Activated CD8-positive, alpha-beta T cell treated with anti-CD3 and anti-CD28 coated beads, Interleukin-2, amount 10 ng/mL, durations not matched to agents 7 days and 5 days (primary cell): ENCODE measurements around the gene MAP1LC3C. TPM values are rescaled to one million over a fixed set of nuclear protein-coding genes. Genes with fewer than 3 reads are reported as not detected.

Experiments used
- ATAC-seq: fragments of 150-1000 bp; cut with Tn5 transposase; one replicate; pipeline ENCODE4 v1.10.0; 2021; ENCODE audit warnings: moderate library complexity
- CTCF ChIA-PET: fragments of 350-600 bp; sonication (Branson Sonifier 250); formaldehyde crosslinking; loops from one replicate; lab custom pipeline; 2021; ENCODE audit warnings: antibody characterized with exemption; lab: Charles Lee
- POLR2A ChIA-PET: fragments of 350-600 bp; sonication (Branson Sonifier 250); formaldehyde crosslinking; loops from one replicate; lab custom pipeline; 2021; ENCODE audit warnings: antibody characterized with exemption; lab: Charles Lee
- DNase-seq: peaks from one replicate; pipeline ENCODE4 v3.0.0-alpha.2; 2020
- H3K27ac Mint-ChIP-seq: one replicate; pipeline ENCODE4 v1.8.0; 2021; ENCODE audit warnings: mild to moderate bottlenecking, mixed read lengths
- H3K27me3 Mint-ChIP-seq: one replicate; pipeline ENCODE4 v1.8.0; 2021; ENCODE audit warnings: low read depth, mixed read lengths
- H3K36me3 Mint-ChIP-seq: one replicate; pipeline ENCODE4 v1.8.0; 2021; ENCODE audit warnings: low read depth, mixed read lengths
- H3K4me1 Mint-ChIP-seq: one replicate; pipeline ENCODE4 v1.8.0; 2021; ENCODE audit warnings: low read depth, mixed read lengths
- H3K4me3 Mint-ChIP-seq: one replicate; pipeline ENCODE4 v1.8.0; 2021; ENCODE audit warnings: mild to moderate bottlenecking, mixed read lengths
- H3K9me3 Mint-ChIP-seq: one replicate; pipeline ENCODE4 v1.8.0; 2022; ENCODE audit warnings: mixed read lengths; ENCODE audit not compliant: insufficient read depth
- total RNA-seq, 2 experiments: library from RNA; stranded (reverse); gene quantifications; one replicate each; pipeline ENCODE4 v1.2.3, GENCODE V29; 2021

The MAP1LC3C gene
- total RNA-seq, 2 experiments from 2014 or later = not detected

GRCh38 chr1:241950390-241950789, 48.5 kb downstream of the MAP1LC3C start:
- Mint-ChIP-seq H3K4me3 (no peak overlapping the region), H3K27ac (no peak overlapping the region), H3K4me1 (no peaks in the 10 kb centered on the region), H3K27me3 (no peaks in the 10 kb centered on the region), H3K36me3 (no peaks in the 10 kb centered on the region), H3K9me3 (no peaks in the 10 kb centered on the region)
- ATAC-seq = no peak
- DNase-seq = no peak
- ChIA-PET CTCF (no interaction called here), POLR2A (interaction anchor here (1.1 kb wide), 1 partner anchor 26 kb away, joined by 3 read pairs; no protein-coding TSS in a partner anchor)

- Mint-ChIP-seq H3K4me3 (no peak overlapping the region), H3K4me1 (no peaks in the 10 kb centered on the region), H3K27ac (no peak overlapping the region), H3K27me3 (no peaks in the 10 kb centered on the region), H3K36me3 (no peaks in the 10 kb centered on the region), H3K9me3 (no peaks in the 10 kb centered on the region)
- DNase-seq = no peak
- POLR2A ChIA-PET = no interaction called here
- CTCF ChIA-PET = no interaction called here
- ATAC-seq = no peak
These were observed 51.5 kb downstream of the MAP1LC3C start for GRCh38 chr1:241947354-241947753.

Other genes with a start within 250 kb of the MAP1LC3C start
- 10 to 100 TPM; 48.2 to 50.0 TPM for gene EXO1, start 150.9 kb downstream of the MAP1LC3C start, total RNA-seq
- gene BECN2, start 41.3 kb downstream of the MAP1LC3C start, total RNA-seq = not detected